Activated naive CD8-positive, alpha-beta T cell (primary cell): ENCODE results near the gene DBP.
"Not testable (repeated sequence)": the region's sequence is repeated elsewhere in the genome, so short reads cannot be mapped to it uniquely, and the experiment has no call there.

ENCODE experiments used
- H3K27ac Mint-ChIP-seq: one replicate; pipeline ENCODE4 v1.8.0; 2021; ENCODE audit warnings: mixed read lengths
- H3K27me3 Mint-ChIP-seq: one replicate; pipeline ENCODE4 v1.8.0; 2021; ENCODE audit warnings: mixed read lengths
- H3K36me3 Mint-ChIP-seq: one replicate; pipeline ENCODE4 v1.8.0; 2021; ENCODE audit warnings: mixed read lengths
- H3K4me1 Mint-ChIP-seq: one replicate; pipeline ENCODE4 v1.8.0; 2021; ENCODE audit warnings: low read depth, mixed read lengths
- H3K4me3 Mint-ChIP-seq: one replicate; pipeline ENCODE4 v1.8.0; 2021; ENCODE audit warnings: mild to moderate bottlenecking, mixed read lengths
- H3K9me3 Mint-ChIP-seq: one replicate; pipeline ENCODE4 v1.8.0; 2021; ENCODE audit warnings: low read depth, mixed read lengths

The DBP gene

GRCh38 chr19:48638831-48639381 lies 1.7 kb upstream of the DBP start:
- Mint-ChIP-seq H3K4me1 (peaks cover 41% of the 10 kb centered on the region), H3K9me3 (no peaks in the 10 kb centered on the region), H3K27me3 (no peaks in the 10 kb centered on the region), H3K36me3 (no peaks in the 10 kb centered on the region), H3K4me3 (peak overlapping the region; percentile 97), H3K27ac (peak overlapping the region; percentile 99)

GRCh38 chr19:48637948-48638830 lies 1.0 kb upstream of the DBP start:
- peak overlapping the region; percentile 99 for H3K27ac Mint-ChIP-seq
- no peaks in the 10 kb centered on the region for H3K27me3 Mint-ChIP-seq
- H3K4me3 Mint-ChIP-seq, result peak overlapping the region; percentile 97
- H3K4me1 Mint-ChIP-seq, result peaks cover 47% of the 10 kb centered on the region
- H3K9me3 Mint-ChIP-seq, result no peaks in the 10 kb centered on the region
- H3K36me3 Mint-ChIP-seq, result no peaks in the 10 kb centered on the region

GRCh38 chr19:48637449-48637947 lies 319 bp upstream of the DBP start:
- peak overlapping the region; percentile 99 for H3K27ac Mint-ChIP-seq
- peak overlapping the region; percentile 97 for H3K4me3 Mint-ChIP-seq
- no peaks in the 10 kb centered on the region for H3K27me3 Mint-ChIP-seq
- H3K9me3 Mint-ChIP-seq, result no peaks in the 10 kb centered on the region
- H3K4me1 Mint-ChIP-seq, result peaks cover 53% of the 10 kb centered on the region
- no peaks in the 10 kb centered on the region for H3K36me3 Mint-ChIP-seq

- H3K27ac Mint-ChIP-seq, result peak overlapping the region; percentile 90
- peaks cover 60% of the 10 kb centered on the region for H3K4me1 Mint-ChIP-seq
- no peaks in the 10 kb centered on the region for H3K27me3 Mint-ChIP-seq
- H3K9me3 Mint-ChIP-seq, result no peaks in the 10 kb centered on the region
- no peaks in the 10 kb centered on the region for H3K36me3 Mint-ChIP-seq
- peak overlapping the region; percentile 97 for H3K4me3 Mint-ChIP-seq
Measured at GRCh38 chr19:48635966-48636858, 967 bp downstream of the DBP start.

GRCh38 chr19:48635263-48635965 lies 1.8 kb downstream of the DBP start:
- Mint-ChIP-seq H3K36me3 (no peaks in the 10 kb centered on the region), H3K27me3 (no peaks in the 10 kb centered on the region), H3K4me3 (peak overlapping the region; percentile 97), H3K9me3 (no peaks in the 10 kb centered on the region), H3K4me1 (peaks cover 59% of the 10 kb centered on the region), H3K27ac (peak overlapping the region; percentile 87)

GRCh38 chr19:48634424-48635262 lies 2.5 kb downstream of the DBP start:
- H3K27me3 Mint-ChIP-seq, result no peaks in the 10 kb centered on the region
- peak overlapping the region; percentile 79 for H3K4me3 Mint-ChIP-seq
- H3K27ac Mint-ChIP-seq, result peak overlapping the region; percentile 87
- peaks cover 55% of the 10 kb centered on the region for H3K4me1 Mint-ChIP-seq
- no peaks in the 10 kb centered on the region for H3K9me3 Mint-ChIP-seq
- no peaks in the 10 kb centered on the region for H3K36me3 Mint-ChIP-seq

GRCh38 chr19:48634036-48634342 lies 3.2 kb downstream of the DBP start:
- peaks cover 51% of the 10 kb centered on the region for H3K4me1 Mint-ChIP-seq

GRCh38 chr19:48633148-48634035 lies 3.8 kb downstream of the DBP start:
- no peaks in the 10 kb centered on the region for H3K27me3 Mint-ChIP-seq
- H3K4me3 Mint-ChIP-seq, result peak overlapping the region; percentile 79
- peaks cover 45% of the 10 kb centered on the region for H3K4me1 Mint-ChIP-seq
- no peaks in the 10 kb centered on the region for H3K9me3 Mint-ChIP-seq
- no peaks in the 10 kb centered on the region for H3K36me3 Mint-ChIP-seq
- peak overlapping the region; percentile 87 for H3K27ac Mint-ChIP-seq

More at GRCh38 chr19:48634036-48634342, 3.2 kb downstream of the DBP start:
- peak overlapping the region; percentile 79 for H3K4me3 Mint-ChIP-seq
- H3K9me3 Mint-ChIP-seq, result no peaks in the 10 kb centered on the region
- peak overlapping the region; percentile 87 for H3K27ac Mint-ChIP-seq
- no peaks in the 10 kb centered on the region for H3K27me3 Mint-ChIP-seq
- no peaks in the 10 kb centered on the region for H3K36me3 Mint-ChIP-seq

- H3K36me3 Mint-ChIP-seq, result no peaks in the 10 kb centered on the region
- no peaks in the 10 kb centered on the region for H3K9me3 Mint-ChIP-seq
- no peaks in the 10 kb centered on the region for H3K27me3 Mint-ChIP-seq
- H3K4me3 Mint-ChIP-seq, result peak overlapping the region; percentile 35
- peaks cover 41% of the 10 kb centered on the region for H3K4me1 Mint-ChIP-seq
- peak overlapping the region; percentile 78 for H3K27ac Mint-ChIP-seq
Measured at GRCh38 chr19:48632692-48633147, 4.5 kb downstream of the DBP start.

- not testable (repeated sequence) for H3K27me3 Mint-ChIP-seq, H3K9me3 Mint-ChIP-seq, H3K36me3 Mint-ChIP-seq
- Mint-ChIP-seq H3K27ac (peak overlapping the region; percentile 78), H3K4me1 (peaks cover 39% of the 10 kb centered on the region), H3K4me3 (peak overlapping the region; percentile 35)
Measured at GRCh38 chr19:48632286-48632685, 4.9 kb downstream of the DBP start.

- no peak overlapping the region for H3K27ac Mint-ChIP-seq
- H3K36me3 Mint-ChIP-seq, result no peaks in the 10 kb centered on the region
- no peaks in the 10 kb centered on the region for H3K9me3 Mint-ChIP-seq
- no peak overlapping the region for H3K4me3 Mint-ChIP-seq
- peaks cover 45% of the 10 kb centered on the region for H3K4me1 Mint-ChIP-seq
- H3K27me3 Mint-ChIP-seq, result no peaks in the 10 kb centered on the region
Measured at GRCh38 chr19:48631225-48631624, 6.0 kb downstream of the DBP start.

- Mint-ChIP-seq H3K4me3 (no peak overlapping the region), H3K9me3 (no peaks in the 10 kb centered on the region), H3K36me3 (no peaks in the 10 kb centered on the region), H3K4me1 (peaks cover 42% of the 10 kb centered on the region), H3K27me3 (no peaks in the 10 kb centered on the region), H3K27ac (no peak overlapping the region)
Measured at GRCh38 chr19:48630296-48631063, 6.7 kb downstream of the DBP start.
